GM04504 (cell line): ENCODE results near the gene SAE1.
A peak's percentile ranks its signal among the peaks of the same experiment; 100 is the strongest.

ENCODE experiments used
- DNase-seq: peaks from one replicate; pipeline ENCODE4 v3.0.0-alpha.2; 2012; ENCODE audit warnings: low read depth

The SAE1 gene

GRCh38 chr19:47106821-47107201 lies 23.8 kb upstream of the SAE1 start:
- DNase-seq = no peak

- DNase-seq = no peak
These were observed 23.3 kb upstream of the SAE1 start for GRCh38 chr19:47107202-47107952.

- no peak for DNase-seq
These were observed 22.5 kb upstream of the SAE1 start for GRCh38 chr19:47107953-47108746.

GRCh38 chr19:47109177-47109540 lies 21.5 kb upstream of the SAE1 start:
- no peak for DNase-seq

- no peak for DNase-seq
These were observed 20.9 kb upstream of the SAE1 start for GRCh38 chr19:47109541-47110375.

- DNase-seq = no peak
These were observed 20.1 kb upstream of the SAE1 start for GRCh38 chr19:47110521-47111005.

GRCh38 chr19:47111006-47111621 lies 19.5 kb upstream of the SAE1 start:
- DNase-seq = no peak

GRCh38 chr19:47111682-47112165 lies 18.9 kb upstream of the SAE1 start:
- DNase-seq = no peak

GRCh38 chr19:47112166-47112996 lies 18.3 kb upstream of the SAE1 start:
- DNase-seq = peak; percentile 73

GRCh38 chr19:47112997-47113849 lies 17.4 kb upstream of the SAE1 start, which contains the start of gene ZC3H4:
TSS of gene ZC3H4 (minus strand) at chr19:47113776. CDS start at chr19:47112584, 1,192 bp downstream.
- peak; percentile 99 for DNase-seq

GRCh38 chr19:47113850-47114651 lies 16.6 kb upstream of the SAE1 start:
- no peak for DNase-seq

- DNase-seq = no peak
These were observed 10.1 kb upstream of the SAE1 start for GRCh38 chr19:47120470-47121067.

GRCh38 chr19:47122359-47123335 lies 8.0 kb upstream of the SAE1 start:
- DNase-seq = peak; percentile 48

- no peak for DNase-seq
These were observed 7.2 kb upstream of the SAE1 start for GRCh38 chr19:47123406-47123805.

- no peak for DNase-seq
These were observed 5.5 kb upstream of the SAE1 start for GRCh38 chr19:47124937-47125668.

GRCh38 chr19:47125669-47125938 lies 5.0 kb upstream of the SAE1 start:
- DNase-seq = no peak

GRCh38 chr19:47129579-47129978 lies 1.1 kb upstream of the SAE1 start:
- no peak for DNase-seq
